CD4-positive, alpha-beta T cell (primary cell): ENCODE measurements around the gene COQ7. TPM values are rescaled to one million over a fixed set of nuclear protein-coding genes. Genes with fewer than 3 reads are reported as not detected.

Source experiments
- ATAC-seq: fragments of 200-7000 bp; cut with Tn5 transposase; one replicate; pipeline ENCODE4 v1.10.0; 2022; ENCODE audit warnings: mild to moderate bottlenecking; ENCODE audit not compliant: poor library complexity
- CTCF ChIA-PET: fragments of 350-600 bp; sonication (Branson Sonifier 250); formaldehyde crosslinking; loops from one replicate; lab custom pipeline; 2021; ENCODE audit warnings: antibody characterized with exemption, inconsistent platforms; lab: Charles Lee
- POLR2A ChIA-PET: fragments of 350-600 bp; sonication (Branson Sonifier 250); formaldehyde crosslinking; loops from one replicate; lab custom pipeline; 2021; ENCODE audit warnings: antibody characterized with exemption, inconsistent platforms; lab: Charles Lee
- DNase-seq, 14 experiments: peaks; one replicate each; pipeline ENCODE4 v3.0.0-alpha.2; 2013 to 2020; ENCODE audit warnings: mixed read lengths in 2 of 14
- H3K27ac ChIP-seq, 2 donors: one replicate each; pipeline versions ENCODE4 v1.5.1 to v1.7.0; 2013; ENCODE audit warnings: low read length in 2 of 2, low read depth in 1 of 2, mild to moderate bottlenecking in 1 of 2
- H3K27me3 ChIP-seq, 2 experiments: 1 replicate in 1 of 2; 2 replicates in 1 of 2; pipeline versions ENCODE4 v1.6.1 to v1.7.0; 2013; ENCODE audit warnings: low read length in 2 of 2, control low read depth in 1 of 2, mild to moderate bottlenecking in 1 of 2, moderate library complexity in 1 of 2; ENCODE audit not compliant: insufficient read depth in 2 of 2, control insufficient read depth in 1 of 2
- H3K36me3 ChIP-seq: one replicate; pipeline ENCODE4 v1.6.1; 2013; ENCODE audit warnings: low read length, control low read depth; ENCODE audit not compliant: insufficient read depth
- H3K4me1 ChIP-seq: one replicate; pipeline ENCODE4 v1.6.1; 2013; ENCODE audit warnings: low read length, control low read depth; ENCODE audit not compliant: insufficient read depth
- H3K4me3 ChIP-seq: one replicate; pipeline ENCODE4 v1.5.1; 2013; ENCODE audit warnings: mild to moderate bottlenecking, low read length, moderate library complexity
- H3K9me3 ChIP-seq, 2 experiments: 1 replicate in 1 of 2; 2 replicates in 1 of 2; pipeline versions ENCODE4 v1.6.1 to v1.7.0; 2013; ENCODE audit warnings: low read length in 2 of 2, mild to moderate bottlenecking in 2 of 2, control low read depth in 1 of 2, moderate library complexity in 1 of 2; ENCODE audit not compliant: control insufficient read depth in 1 of 2, insufficient read depth in 1 of 2
- H3K27ac Mint-ChIP-seq: one replicate; pipeline ENCODE4 v1.8.0; 2020; ENCODE audit warnings: mixed read lengths
- H3K27me3 Mint-ChIP-seq: one replicate; pipeline ENCODE4 v1.8.0; 2021; ENCODE audit warnings: mixed read lengths
- H3K36me3 Mint-ChIP-seq: one replicate; pipeline ENCODE4 v1.8.0; 2021; ENCODE audit warnings: low read depth, mixed read lengths
- H3K4me1 Mint-ChIP-seq: one replicate; pipeline ENCODE4 v1.8.0; 2021; ENCODE audit warnings: low read depth, mixed read lengths
- H3K4me3 Mint-ChIP-seq: one replicate; pipeline ENCODE4 v1.8.0; 2020; ENCODE audit warnings: mild to moderate bottlenecking, mixed read lengths
- H3K9me3 Mint-ChIP-seq: one replicate; pipeline ENCODE4 v1.8.0; 2020; ENCODE audit warnings: mixed read lengths
- intact Hi-C, 2 experiments: fragments of 100-400 bp; cut with DNase I in 1 of 2; cut with micrococcal nuclease in 1 of 2; formaldehyde crosslinking; loops; one replicate each; pipeline versions ENCODE4 v1.15.1 to v1.9.0; 2023 to 2025; cut with DNase I, micrococcal nuclease
- polyA plus RNA-seq, 2 donors: library from polyadenylated mRNA; unstranded; fragments of 120-200 nt; gene quantifications; one replicate each; pipeline ENCODE4 v1.2.1, GENCODE V29; 2013
- total RNA-seq, 174 experiments: library from RNA in 2 of 174; stranded (reverse) in 2 of 174; gene quantifications; one replicate each; pipeline ENCODE4 v1.2.3 and lab custom pipeline; 2021 to 2026
- TF ChIP-seq, protein P1 (sequence below): fragments of 200-600 bp; IDR thresholded peaks from one replicate; pipeline ENCODE4 v1.8.0; 2022; ENCODE audit warnings: antibody characterized with exemption, mild to moderate bottlenecking

The COQ7 gene
- total RNA-seq (1 to 10 TPM; 7.9 to 9.1 TPM), total RNA-seq (lab: John Stamatoyannopoulos, UW) (8.5 to 32.3 (median 20.4) reads per million in 172 experiments)
- polyA plus RNA-seq (2013, experiment 1 of 2), result 9.8 TPM
- 7.9 TPM for polyA plus RNA-seq (2013, experiment 2 of 2)

- Histone ChIP-seq H3K27me3 (no peaks in the 10 kb centered on the region), H3K4me1 (peaks cover 12% of the 10 kb centered on the region), H3K36me3 (peaks cover 3% of the 10 kb centered on the region), H3K4me3 (peak within 1 kb of the TSS; percentile 84), H3K9me3 (no peaks in the 10 kb centered on the region), H3K27ac (peak within 1 kb of the TSS; percentile 99 to 100)
- peaks cover 16% of the 10 kb centered on the region for H3K36me3 Mint-ChIP-seq
- DNase-seq (peak; percentile 93 to 100 (median 97)), ATAC-seq (peak; percentile 86)
- TF ChIP-seq, protein P1, sequence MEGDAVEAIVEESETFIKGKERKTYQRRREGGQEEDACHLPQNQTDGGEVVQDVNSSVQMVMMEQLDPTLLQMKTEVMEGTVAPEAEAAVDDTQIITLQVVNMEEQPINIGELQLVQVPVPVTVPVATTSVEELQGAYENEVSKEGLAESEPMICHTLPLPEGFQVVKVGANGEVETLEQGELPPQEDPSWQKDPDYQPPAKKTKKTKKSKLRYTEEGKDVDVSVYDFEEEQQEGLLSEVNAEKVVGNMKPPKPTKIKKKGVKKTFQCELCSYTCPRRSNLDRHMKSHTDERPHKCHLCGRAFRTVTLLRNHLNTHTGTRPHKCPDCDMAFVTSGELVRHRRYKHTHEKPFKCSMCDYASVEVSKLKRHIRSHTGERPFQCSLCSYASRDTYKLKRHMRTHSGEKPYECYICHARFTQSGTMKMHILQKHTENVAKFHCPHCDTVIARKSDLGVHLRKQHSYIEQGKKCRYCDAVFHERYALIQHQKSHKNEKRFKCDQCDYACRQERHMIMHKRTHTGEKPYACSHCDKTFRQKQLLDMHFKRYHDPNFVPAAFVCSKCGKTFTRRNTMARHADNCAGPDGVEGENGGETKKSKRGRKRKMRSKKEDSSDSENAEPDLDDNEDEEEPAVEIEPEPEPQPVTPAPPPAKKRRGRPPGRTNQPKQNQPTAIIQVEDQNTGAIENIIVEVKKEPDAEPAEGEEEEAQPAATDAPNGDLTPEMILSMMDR, result no peak
- no peaks in the 10 kb centered on the region for H3K9me3 Mint-ChIP-seq
- no peaks in the 10 kb centered on the region for H3K27me3 Mint-ChIP-seq
- ChIA-PET POLR2A (interaction anchor here (0.7 to 2.2 kb wide), 9 partner anchors 18 to 488 kb away, joined by 3 to 16 read pairs (median 4); partner anchors contain the start of genes ARL6IP1, CCP110, RPS15A and SMG1), CTCF (interaction anchor here (0.7 to 1.5 kb wide), 3 partner anchors 19 to 487 kb away, joined by 3 to 8 read pairs (median 7); partner anchors contain the start of gene VPS35L)
- peaks cover 15% of the 10 kb centered on the region for H3K4me1 Mint-ChIP-seq
- peak within 1 kb of the TSS; percentile 96 for H3K4me3 Mint-ChIP-seq
- H3K27ac Mint-ChIP-seq, result peak within 1 kb of the TSS; percentile 86
- intact Hi-C loops, result loop anchor here (2.0 to 10.0 kb wide), 10 partner anchors 265 to 1837 kb away; partner anchors contain the start of genes CCP110 (in 2 of the 2), GDE1 (in 2 of the 2), VPS35L (in 2 of the 2) and ARL6IP1 (in 1 of the 2)
Measured at GRCh38 chr16:19067349-19068236, at the start of gene COQ7. Gene COQ7 (plus strand): TSS chr16:19067614. CDS start chr16:19067665, 51 bp downstream.

GRCh38 chr16:19020689-19021088, 46.7 kb upstream of the COQ7 start:
- DNase-seq, result no peak
- Mint-ChIP-seq H3K36me3 (no peaks in the 10 kb centered on the region), H3K4me1 (no peaks in the 10 kb centered on the region)

GRCh38 chr16:19021747-19022146, 45.7 kb upstream of the COQ7 start:
- peaks cover 5% of the 10 kb centered on the region for H3K27me3 Mint-ChIP-seq
- intact Hi-C loops, result no loop called here
- H3K4me1 Mint-ChIP-seq, result no peaks in the 10 kb centered on the region
- H3K27ac Mint-ChIP-seq, result no peak overlapping the region
- ATAC-seq, result no peak
- no peak for DNase-seq
- ChIA-PET CTCF (no interaction called here), POLR2A (no interaction called here)
- H3K27ac ChIP-seq, result no peak overlapping the region
- no peaks in the 10 kb centered on the region for H3K27me3 ChIP-seq
- no peak overlapping the region for H3K4me3 Mint-ChIP-seq
- H3K9me3 Mint-ChIP-seq, result peaks cover 3% of the 10 kb centered on the region
- TF ChIP-seq, protein P1, result no peak
- no peaks in the 10 kb centered on the region for H3K4me1 ChIP-seq
- H3K4me3 ChIP-seq, result no peak overlapping the region
- no peaks in the 10 kb centered on the region for H3K36me3 Mint-ChIP-seq
- H3K9me3 ChIP-seq, result no peaks in the 10 kb centered on the region
- no peaks in the 10 kb centered on the region for H3K36me3 ChIP-seq

More at GRCh38 chr16:19020689-19021088, 46.7 kb upstream of the COQ7 start:
- ChIA-PET CTCF (no interaction called here), POLR2A (no interaction called here)
- no peak overlapping the region for H3K4me3 Mint-ChIP-seq
- Histone ChIP-seq H3K4me1 (no peaks in the 10 kb centered on the region), H3K27me3 (no peaks in the 10 kb centered on the region), H3K4me3 (no peak overlapping the region), H3K36me3 (no peaks in the 10 kb centered on the region), H3K9me3 (no peaks in the 10 kb centered on the region), H3K27ac (no peak overlapping the region)
- H3K27me3 Mint-ChIP-seq, result peaks cover 5% of the 10 kb centered on the region
- H3K27ac Mint-ChIP-seq, result no peak overlapping the region
- TF ChIP-seq, protein P1, result no peak
- peaks cover 3% of the 10 kb centered on the region for H3K9me3 Mint-ChIP-seq
- ATAC-seq, result no peak
- intact Hi-C loops, result no loop called here
